Caco-2 (cell line): ENCODE data around the gene PHLDA2. TPM values are rescaled to one million over a fixed set of nuclear protein-coding genes. Genes with fewer than 3 reads are reported as not detected.
A peak's percentile ranks its signal among the peaks of the same experiment; 100 is the strongest.

ENCODE experiments used
- BruUV-seq: library from RNA; stranded (reverse); fragments of 400-500 nt; replicated peaks from 2 replicates; lab custom pipeline; 2021; lab: Mats Ljungman, UMichigan
- CTCF ChIA-PET: fragments of 300-600 bp; sonication (Branson Sonifier 250); formaldehyde crosslinking; loops from one replicate; lab custom pipeline; 2022; ENCODE audit warnings: antibody characterized with exemption; lab: Charles Lee
- POLR2A ChIA-PET: fragments of 300-600 bp; sonication (Branson Sonifier 250); formaldehyde crosslinking; loops from one replicate; lab custom pipeline; 2022; ENCODE audit warnings: antibody characterized with exemption; lab: Charles Lee
- DNase-seq, 2 experiments: peaks; one replicate each; pipeline versions ENCODE4 v3.0.0 to v3.0.0-alpha.2; 2020 to 2022
- H3K27me3 ChIP-seq: replicated peaks from 2 replicates; pipeline ENCODE4 v1.6.0; 2011; ENCODE audit warnings: low read length; ENCODE audit not compliant: control insufficient read depth, insufficient read depth
- H3K36me3 ChIP-seq: 2 replicates; pipeline ENCODE4 v1.5.1; 2011; ENCODE audit warnings: low read length; ENCODE audit not compliant: control insufficient read depth, insufficient read depth
- H3K4me1 ChIP-seq: fragments of 250-450 bp; sonication (Bioruptor Pico); 2 replicates; pipeline ENCODE4 v1.5.1; 2020; ENCODE audit warnings: mild to moderate bottlenecking
- H3K4me3 ChIP-seq: 2 replicates; pipeline ENCODE4 v1.5.1; 2011; ENCODE audit warnings: low read depth, mild to moderate bottlenecking, control low read depth, low read length
- H3K9me3 ChIP-seq: fragments of 250-450 bp; sonication (Bioruptor Pico); 2 replicates; pipeline ENCODE4 v1.5.1; 2020; ENCODE audit warnings: mild to moderate bottlenecking, moderate library complexity
- H3K27ac Mint-ChIP-seq: one replicate; pipeline ENCODE4 v1.8.0; 2022; ENCODE audit warnings: mixed read lengths; ENCODE audit not compliant: unreplicated experiment
- H3K27me3 Mint-ChIP-seq: one replicate; pipeline ENCODE4 v1.8.0; 2022; ENCODE audit warnings: mixed read lengths; ENCODE audit not compliant: insufficient read depth, unreplicated experiment
- H3K36me3 Mint-ChIP-seq: one replicate; pipeline ENCODE4 v1.8.0; 2022; ENCODE audit warnings: mild to moderate bottlenecking, mixed read lengths; ENCODE audit not compliant: insufficient read depth, unreplicated experiment
- H3K4me1 Mint-ChIP-seq: one replicate; pipeline ENCODE4 v1.8.0; 2022; ENCODE audit warnings: low read depth, mixed read lengths; ENCODE audit not compliant: unreplicated experiment
- H3K4me3 Mint-ChIP-seq: one replicate; pipeline ENCODE4 v1.8.0; 2022; ENCODE audit warnings: mild to moderate bottlenecking, moderate library complexity, mixed read lengths; ENCODE audit not compliant: unreplicated experiment
- H3K9me3 Mint-ChIP-seq: one replicate; pipeline ENCODE4 v1.8.0; 2022; ENCODE audit warnings: mixed read lengths; ENCODE audit not compliant: unreplicated experiment
- intact Hi-C: fragments of 100-400 bp; cut with micrococcal nuclease; formaldehyde crosslinking; loops from one replicate; pipeline ENCODE4 v1.10.0; 2022; ENCODE audit not compliant: unreplicated experiment
- total RNA-seq: library from RNA; stranded (reverse); gene quantifications from 2 replicates; pipeline ENCODE4 v1.2.3, GENCODE V29; 2022
- TF ChIP-seq, protein P1 (sequence below), 2 experiments: fragments of 200-600 bp in 1 of 2; IDR thresholded peaks; 1 replicate in 1 of 2; 2 replicates in 1 of 2; pipeline versions ENCODE4 v1.5.1 to v1.8.0; 2011 to 2022; ENCODE audit warnings: antibody characterized with exemption in 1 of 2, control low read depth in 1 of 2, inconsistent platforms in 1 of 2, low read depth in 1 of 2, low read length in 1 of 2, mild to moderate bottlenecking in 1 of 2, moderate library complexity in 1 of 2; ENCODE audit not compliant: insufficient read depth in 1 of 2, severe bottlenecking in 1 of 2, unreplicated experiment in 1 of 2

The PHLDA2 gene
- total RNA-seq, 1 experiment from 2014 or later, result 19.1 TPM

DNA sequence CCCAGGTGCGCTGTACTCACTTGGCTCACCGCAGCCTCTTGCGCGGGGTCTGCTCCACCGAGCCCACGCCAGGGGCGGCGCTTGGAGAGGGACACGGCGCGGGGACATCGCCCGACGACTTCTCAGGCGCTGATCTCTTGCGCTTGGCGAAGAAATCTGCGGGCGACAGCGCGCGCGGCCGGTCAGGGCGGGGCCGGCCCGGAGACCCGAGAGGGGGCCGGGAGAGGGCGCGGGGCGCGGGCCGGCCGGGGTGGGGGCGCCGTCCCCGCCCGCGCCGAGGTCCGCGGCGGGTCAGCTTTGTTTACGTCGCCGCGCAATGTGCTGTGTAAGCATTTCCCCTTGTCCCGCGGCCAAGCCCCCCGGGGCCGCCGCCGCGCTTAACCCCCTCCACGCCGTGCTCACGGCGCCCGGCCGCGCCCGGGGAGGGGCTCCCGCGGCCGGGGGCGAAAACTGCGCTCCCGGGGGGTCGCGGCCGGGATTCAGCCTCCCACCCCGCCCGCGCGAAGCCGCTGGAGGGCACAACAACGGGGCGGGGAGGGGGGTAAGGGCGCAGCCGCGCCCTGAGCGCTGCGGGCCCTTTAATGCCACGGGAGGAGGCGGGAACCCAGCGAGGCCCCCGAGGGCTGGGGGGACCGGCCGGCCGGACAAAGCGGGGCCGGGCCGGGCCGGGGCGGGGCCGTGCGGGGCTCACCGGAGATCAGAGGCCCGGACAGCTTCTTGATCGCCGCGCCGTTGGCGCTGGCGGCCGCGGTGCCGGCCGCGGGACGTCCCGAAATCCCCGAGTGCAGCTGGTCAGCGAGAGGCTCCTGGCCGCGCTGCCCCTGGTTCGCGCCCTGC is 45.0 kb downstream of the PHLDA2 start:
- intact Hi-C loops, result loop anchor here (2.0 kb wide), 1 partner anchor 185 kb away; the partner anchor contains the start of gene KCNQ1OT1
- Histone ChIP-seq H3K4me3 (peak overlapping the region; percentile 59), H3K36me3 (no peaks in the 10 kb centered on the region), H3K4me1 (peaks cover 24% of the 10 kb centered on the region), H3K27me3 (no peaks in the 10 kb centered on the region), H3K9me3 (no peaks in the 10 kb centered on the region)
- peak in 1 of 2 experiments; percentile 54 for DNase-seq
- Mint-ChIP-seq H3K27ac (no peak overlapping the region), H3K36me3 (peaks cover 16% of the 10 kb centered on the region), H3K4me1 (peaks cover 7% of the 10 kb centered on the region), H3K27me3 (peaks cover 8% of the 10 kb centered on the region), H3K9me3 (no peaks in the 10 kb centered on the region), H3K4me3 (peak overlapping the region; percentile 59)
- ChIA-PET POLR2A (interaction anchor here (1.6 kb wide), 1 partner anchor 184 kb away, joined by 7 read pairs; the partner anchor contains the start of gene KCNQ1OT1), CTCF (interaction anchor here (0.7 to 1.8 kb wide), 3 partner anchors 8 to 353 kb away, joined by 3 to 6 read pairs (median 5); no protein-coding TSS in a partner anchor)
- BruUV-seq, result no TSS peak
- TF ChIP-seq, protein P1, sequence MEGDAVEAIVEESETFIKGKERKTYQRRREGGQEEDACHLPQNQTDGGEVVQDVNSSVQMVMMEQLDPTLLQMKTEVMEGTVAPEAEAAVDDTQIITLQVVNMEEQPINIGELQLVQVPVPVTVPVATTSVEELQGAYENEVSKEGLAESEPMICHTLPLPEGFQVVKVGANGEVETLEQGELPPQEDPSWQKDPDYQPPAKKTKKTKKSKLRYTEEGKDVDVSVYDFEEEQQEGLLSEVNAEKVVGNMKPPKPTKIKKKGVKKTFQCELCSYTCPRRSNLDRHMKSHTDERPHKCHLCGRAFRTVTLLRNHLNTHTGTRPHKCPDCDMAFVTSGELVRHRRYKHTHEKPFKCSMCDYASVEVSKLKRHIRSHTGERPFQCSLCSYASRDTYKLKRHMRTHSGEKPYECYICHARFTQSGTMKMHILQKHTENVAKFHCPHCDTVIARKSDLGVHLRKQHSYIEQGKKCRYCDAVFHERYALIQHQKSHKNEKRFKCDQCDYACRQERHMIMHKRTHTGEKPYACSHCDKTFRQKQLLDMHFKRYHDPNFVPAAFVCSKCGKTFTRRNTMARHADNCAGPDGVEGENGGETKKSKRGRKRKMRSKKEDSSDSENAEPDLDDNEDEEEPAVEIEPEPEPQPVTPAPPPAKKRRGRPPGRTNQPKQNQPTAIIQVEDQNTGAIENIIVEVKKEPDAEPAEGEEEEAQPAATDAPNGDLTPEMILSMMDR (IDR thresholded peaks at IDR 0.05; ENCODE audit: insufficient read depth in 1 of 2, low read depth in 1 of 2, low read length in 1 of 2, severe bottlenecking in 1 of 2, unreplicated experiment in 1 of 2), result no peak

DNA sequence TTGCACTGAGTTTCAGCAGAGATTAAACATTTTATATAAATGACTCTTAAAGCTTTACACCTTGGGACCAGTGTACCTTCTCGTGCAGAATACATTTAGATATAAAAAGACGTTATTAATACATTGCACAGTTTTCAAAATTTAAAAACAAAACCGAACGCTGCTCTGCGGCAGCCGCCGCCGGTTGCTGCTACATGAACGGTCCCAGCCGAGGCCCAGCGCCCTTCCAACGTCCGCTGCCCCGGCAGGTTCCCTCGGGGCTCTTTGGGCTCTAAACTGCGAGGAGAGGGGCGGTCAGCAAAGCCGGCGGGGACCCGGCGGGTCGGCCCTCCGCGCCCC is 45.6 kb downstream of the PHLDA2 start:
- Histone ChIP-seq H3K9me3 (no peaks in the 10 kb centered on the region), H3K4me1 (peaks cover 20% of the 10 kb centered on the region), H3K27me3 (no peaks in the 10 kb centered on the region), H3K36me3 (no peaks in the 10 kb centered on the region), H3K4me3 (peak overlapping the region; percentile 59)
- no peaks in the 10 kb centered on the region for H3K9me3 Mint-ChIP-seq
- TF ChIP-seq, protein P1 (IDR thresholded peaks at IDR 0.05; ENCODE audit: insufficient read depth in 1 of 2, low read depth in 1 of 2, low read length in 1 of 2, severe bottlenecking in 1 of 2, unreplicated experiment in 1 of 2), result no peak
- no peak for DNase-seq
- ChIA-PET CTCF (interaction anchor here (0.7 to 1.5 kb wide), 2 partner anchors 8 to 351 kb away, joined by 3 to 5 read pairs; no protein-coding TSS in a partner anchor), POLR2A (no interaction called here)
- intact Hi-C loops, result no loop called here
- H3K27me3 Mint-ChIP-seq, result peaks cover 8% of the 10 kb centered on the region
- peaks cover 10% of the 10 kb centered on the region for H3K36me3 Mint-ChIP-seq
- H3K27ac Mint-ChIP-seq, result no peak overlapping the region
- H3K4me1 Mint-ChIP-seq, result peaks cover under 1% of the 10 kb centered on the region
- peak overlapping the region; percentile 59 for H3K4me3 Mint-ChIP-seq
- no TSS peak for BruUV-seq

DNA sequence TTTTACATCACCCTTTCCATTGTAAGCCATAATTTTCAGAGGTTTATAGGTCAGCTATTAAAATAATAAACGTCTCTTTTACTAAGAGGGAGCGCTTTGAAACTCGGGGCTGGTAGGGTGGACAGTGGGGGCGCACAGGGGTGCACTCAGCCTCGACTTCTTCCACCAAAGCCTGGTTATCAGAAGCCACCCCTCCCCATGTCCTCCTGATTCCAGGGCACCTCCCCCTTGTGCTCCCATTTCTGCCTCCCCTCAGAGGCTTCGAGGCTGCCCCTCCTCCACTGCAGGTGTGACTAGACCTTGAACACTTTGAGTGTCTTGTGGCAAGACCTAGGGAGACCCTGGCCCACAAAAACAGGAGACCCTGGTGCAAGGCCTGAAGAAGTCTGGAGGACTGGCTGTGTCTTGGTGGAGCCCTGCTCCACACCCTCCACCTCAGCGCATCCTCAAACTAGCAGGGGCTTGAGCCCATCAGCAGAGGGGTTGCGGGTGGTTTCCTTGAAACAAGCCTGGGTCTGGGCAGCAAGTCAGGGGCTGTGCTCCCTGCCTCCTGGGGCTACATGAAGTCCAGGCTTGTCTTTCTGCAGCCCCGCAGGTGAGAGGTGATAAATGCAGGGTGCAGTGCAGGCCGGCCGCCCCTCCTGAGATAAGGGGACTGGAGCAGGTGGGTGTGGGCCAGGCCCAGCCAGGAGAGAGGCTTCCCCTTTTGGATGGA is 46.7 kb downstream of the PHLDA2 start:
- BruUV-seq, result no TSS peak
- POLR2A ChIA-PET, result no interaction called here
- peaks cover 8% of the 10 kb centered on the region for H3K27me3 Mint-ChIP-seq
- Histone ChIP-seq H3K9me3 (no peaks in the 10 kb centered on the region), H3K36me3 (no peaks in the 10 kb centered on the region), H3K27me3 (no peaks in the 10 kb centered on the region), H3K4me1 (peaks cover 15% of the 10 kb centered on the region), H3K4me3 (no peak overlapping the region)
- no peaks in the 10 kb centered on the region for H3K9me3 Mint-ChIP-seq
- CTCF ChIA-PET, result no interaction called here
- no peaks in the 10 kb centered on the region for H3K4me1 Mint-ChIP-seq
- no peak overlapping the region for H3K27ac Mint-ChIP-seq
- TF ChIP-seq, protein P1 (IDR thresholded peaks at IDR 0.05; ENCODE audit: insufficient read depth in 1 of 2, low read depth in 1 of 2, low read length in 1 of 2, severe bottlenecking in 1 of 2, unreplicated experiment in 1 of 2), result no peak
- intact Hi-C loops, result no loop called here
- peak in 1 of 2 experiments; percentile 34 for DNase-seq
- peaks cover 6% of the 10 kb centered on the region for H3K36me3 Mint-ChIP-seq
- H3K4me3 Mint-ChIP-seq, result peak overlapping the region; percentile 59
